Measurements from ENCODE around the gene MECP2.
"Not testable (repeated sequence)": the region's sequence is repeated elsewhere in the genome, so short reads cannot be mapped to it uniquely, and the experiment has no call there.

MECP2 gene

GRCh38 chrX:154097589-154098541, at the start of gene MECP2:
Gene MECP2, minus strand, starts transcription at chrX:154097717.
- DNase-seq (ENCODE audit: low read depth, low spot score), result peak; percentile 99

GRCh38 chrX:154144010-154144409, 46.5 kb upstream of the MECP2 start, which contains the start of gene OPN1LW:
Gene OPN1LW, plus strand, starts transcription at chrX:154144243. Its CDS starts 41 bp downstream, at chrX:154144284.
- not testable (repeated sequence) for DNase-seq (ENCODE audit: low read depth, low spot score)

- no peak for DNase-seq (ENCODE audit: low read depth, low spot score)
Measured at GRCh38 chrX:154142950-154143745, 45.6 kb upstream of the MECP2 start.

GRCh38 chrX:154142386-154142785, 44.9 kb upstream of the MECP2 start:
- no peak for DNase-seq (ENCODE audit: low read depth, low spot score)

GRCh38 chrX:154140742-154141141, 43.2 kb upstream of the MECP2 start:
- DNase-seq (ENCODE audit: low read depth, low spot score), result no peak

- no peak for DNase-seq (ENCODE audit: low read depth, low spot score)
Measured at GRCh38 chrX:154140206-154140605, 42.7 kb upstream of the MECP2 start.

- no peak for DNase-seq (ENCODE audit: low read depth, low spot score)
Measured at GRCh38 chrX:154138857-154139256, 41.3 kb upstream of the MECP2 start.

- peak; percentile 95 for DNase-seq (ENCODE audit: low read depth, low spot score)
Measured at GRCh38 chrX:154136627-154137161, 39.2 kb upstream of the MECP2 start.

GRCh38 chrX:154135458-154136229, 38.1 kb upstream of the MECP2 start:
- no peak for DNase-seq (ENCODE audit: low read depth, low spot score)

GRCh38 chrX:154132366-154132765, 34.8 kb upstream of the MECP2 start:
- DNase-seq (ENCODE audit: low read depth, low spot score), result no peak

- DNase-seq (ENCODE audit: low read depth, low spot score), result no peak
Measured at GRCh38 chrX:154131955-154132354, 34.4 kb upstream of the MECP2 start.

- DNase-seq (ENCODE audit: low read depth, low spot score), result no peak
Measured at GRCh38 chrX:154126101-154126500, 28.6 kb upstream of the MECP2 start.

- DNase-seq (ENCODE audit: low read depth, low spot score), result no peak
Measured at GRCh38 chrX:154125391-154126040, 28.0 kb upstream of the MECP2 start.

- peak; percentile 58 for DNase-seq (ENCODE audit: low read depth, low spot score)
Measured at GRCh38 chrX:154123241-154124219, 26.0 kb upstream of the MECP2 start.

GRCh38 chrX:154121961-154122360, 24.4 kb upstream of the MECP2 start:
- peak; percentile 83 for DNase-seq (ENCODE audit: low read depth, low spot score)

- no peak for DNase-seq (ENCODE audit: low read depth, low spot score)
Measured at GRCh38 chrX:154121207-154121606, 23.7 kb upstream of the MECP2 start.

GRCh38 chrX:154120567-154120966, 23.1 kb upstream of the MECP2 start:
- DNase-seq (ENCODE audit: low read depth, low spot score), result no peak

- no peak for DNase-seq (ENCODE audit: low read depth, low spot score)
Measured at GRCh38 chrX:154117566-154117965, 20.0 kb upstream of the MECP2 start.

GRCh38 chrX:154116426-154117211, 19.1 kb upstream of the MECP2 start:
- peak; percentile 34 for DNase-seq (ENCODE audit: low read depth, low spot score)

Measured in ELF-1 (cell line).